HL-60/S4 treated with phorbol 12-myristate 13-acetate at 8.2 ng/mL for 4 days and 3 days (cell line): ENCODE measurements around the gene ARHGAP23.
"Not testable (repeated sequence)": the region's sequence is repeated elsewhere in the genome, so short reads cannot be mapped to it uniquely, and the experiment has no call there.

Experiments
- in situ Hi-C: fragments of 300-500 bp; cut with MboI; formaldehyde crosslinking; loops from 2 replicates; pipeline ENCODE4 v1.15.0; 2022; ENCODE audit warnings: low sequenced_read_pairs

Gene ARHGAP23

GRCh38 chr17:38509772-38510420, 81.6 kb downstream of the ARHGAP23 start:
- in situ Hi-C loops: no loop called here

GRCh38 chr17:38510421-38511149, 82.3 kb downstream of the ARHGAP23 start:
- in situ Hi-C loops: no loop called here

GRCh38 chr17:38511150-38512108, 83.2 kb downstream of the ARHGAP23 start:
- in situ Hi-C loops: no loop called here

GRCh38 chr17:38512473-38513058, 84.3 kb downstream of the ARHGAP23 start:
- in situ Hi-C loops: no loop called here

- in situ Hi-C loops: not testable (repeated sequence)
Observed at GRCh38 chr17:38526526-38526925, 98.3 kb downstream of the ARHGAP23 start.

- in situ Hi-C loops: not testable (repeated sequence)
Observed at GRCh38 chr17:38528141-38528540, 99.9 kb downstream of the ARHGAP23 start.

- in situ Hi-C loops: not testable (repeated sequence)
Observed at GRCh38 chr17:38530856-38531255, 102.6 kb downstream of the ARHGAP23 start.

GRCh38 chr17:38531761-38532160, 103.5 kb downstream of the ARHGAP23 start:
- in situ Hi-C loops: not testable (repeated sequence)

- in situ Hi-C loops: no loop called here
Observed at GRCh38 chr17:38532451-38532850, 104.2 kb downstream of the ARHGAP23 start.

- in situ Hi-C loops: no loop called here
Observed at GRCh38 chr17:38533241-38533640, 105.0 kb downstream of the ARHGAP23 start.

- in situ Hi-C loops: no loop called here
Observed at GRCh38 chr17:38533866-38534497, 105.7 kb downstream of the ARHGAP23 start.

GRCh38 chr17:38534498-38534885, 106.2 kb downstream of the ARHGAP23 start:
- in situ Hi-C loops: no loop called here

GRCh38 chr17:38535886-38536285, 107.6 kb downstream of the ARHGAP23 start:
- in situ Hi-C loops: no loop called here

- in situ Hi-C loops: no loop called here
Observed at GRCh38 chr17:38536661-38537060, 108.4 kb downstream of the ARHGAP23 start.

GRCh38 chr17:38538906-38539305, 110.6 kb downstream of the ARHGAP23 start:
- in situ Hi-C loops: no loop called here

- in situ Hi-C loops: no loop called here
Observed at GRCh38 chr17:38539386-38539785, 111.1 kb downstream of the ARHGAP23 start.

- in situ Hi-C loops: no loop called here
Observed at GRCh38 chr17:38540514-38541045, 112.3 kb downstream of the ARHGAP23 start.

GRCh38 chr17:38541281-38541680, 113.0 kb downstream of the ARHGAP23 start:
- in situ Hi-C loops: no loop called here

GRCh38 chr17:38542286-38542685, 114.0 kb downstream of the ARHGAP23 start:
- in situ Hi-C loops: no loop called here
